Activated CD4-positive, alpha-beta T cell treated with anti-CD3 and anti-CD28 coated beads, Interleukin-2, Interleukin-6, amounts not matched to agents 100 ng/mL and 50 ng/mL, durations not matched to agents 16 hours and 8 hours (primary cell): Measurements from ENCODE around the gene ADAMTS16.

Experiments
- DNase-seq: peaks from one replicate; pipeline ENCODE4 v3.0.0-alpha.2; 2020

ADAMTS16 gene

DNA sequence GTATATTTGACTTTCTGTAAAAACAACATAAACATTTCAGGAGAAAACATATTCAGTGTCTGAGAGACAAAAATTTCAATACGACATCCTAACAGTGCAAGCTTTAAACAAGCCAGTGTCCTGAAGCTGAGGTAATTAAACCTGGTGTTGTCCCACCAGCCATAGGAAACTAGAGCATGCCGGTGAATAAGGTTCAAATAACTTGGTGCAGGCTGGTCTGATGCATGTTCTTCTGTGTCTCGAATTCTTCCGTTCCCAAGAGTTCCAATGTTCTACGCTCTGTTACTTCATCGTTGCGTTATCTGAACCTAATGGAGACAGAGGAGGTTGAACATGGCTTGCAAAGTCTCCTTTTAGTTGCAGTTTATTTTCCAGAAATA lies 48.9 kb downstream of the ADAMTS16 start:
- no peak for DNase-seq

GRCh38 chr5:5191906-5192305 lies 51.8 kb downstream of the ADAMTS16 start:
- no peak for DNase-seq

- no peak for DNase-seq
Measured at GRCh38 chr5:5192681-5193080, 52.6 kb downstream of the ADAMTS16 start.

DNA sequence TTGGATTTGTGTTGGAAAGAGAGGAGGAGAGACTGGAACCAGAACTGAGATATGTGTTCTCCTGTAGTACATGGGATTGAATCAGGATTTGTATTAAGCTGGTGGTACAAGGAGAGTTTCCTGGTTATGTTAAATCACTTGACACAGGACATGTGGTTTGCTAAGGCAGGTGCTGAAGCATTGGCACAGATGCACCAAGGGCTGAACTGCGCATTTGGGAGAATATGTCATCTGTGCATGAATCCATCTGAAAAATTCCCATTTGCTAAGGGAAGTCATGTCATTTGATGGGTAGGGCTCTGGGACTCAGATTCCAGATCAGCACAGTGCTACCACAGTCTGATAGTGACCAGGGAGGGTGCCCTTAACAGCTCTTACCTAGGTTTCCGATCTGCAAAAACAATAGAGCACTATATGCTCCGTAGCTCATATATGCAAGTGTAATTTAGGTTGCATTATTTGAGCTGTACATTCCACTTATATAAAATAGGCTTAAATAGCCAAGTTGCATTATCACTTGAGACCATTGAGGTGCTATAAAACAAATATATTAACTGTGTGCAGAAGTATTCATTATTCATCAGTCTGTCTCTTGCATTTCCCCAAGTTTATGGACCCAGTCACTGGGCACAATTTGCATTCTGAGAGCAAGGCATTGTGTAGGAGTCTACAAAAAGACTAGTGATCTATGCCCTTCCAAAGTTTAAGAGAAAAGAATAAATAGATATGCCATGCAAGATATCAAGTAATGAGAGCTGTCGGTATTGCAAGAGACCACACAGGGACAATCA lies 55.2 kb downstream of the ADAMTS16 start:
- DNase-seq = no peak

- no peak for DNase-seq
Measured at GRCh38 chr5:5198135-5198534, 58.0 kb downstream of the ADAMTS16 start.

GRCh38 chr5:5198815-5199214 lies 58.7 kb downstream of the ADAMTS16 start:
- no peak for DNase-seq

- no peak for DNase-seq
Measured at GRCh38 chr5:5199495-5199894, 59.4 kb downstream of the ADAMTS16 start.

DNA sequence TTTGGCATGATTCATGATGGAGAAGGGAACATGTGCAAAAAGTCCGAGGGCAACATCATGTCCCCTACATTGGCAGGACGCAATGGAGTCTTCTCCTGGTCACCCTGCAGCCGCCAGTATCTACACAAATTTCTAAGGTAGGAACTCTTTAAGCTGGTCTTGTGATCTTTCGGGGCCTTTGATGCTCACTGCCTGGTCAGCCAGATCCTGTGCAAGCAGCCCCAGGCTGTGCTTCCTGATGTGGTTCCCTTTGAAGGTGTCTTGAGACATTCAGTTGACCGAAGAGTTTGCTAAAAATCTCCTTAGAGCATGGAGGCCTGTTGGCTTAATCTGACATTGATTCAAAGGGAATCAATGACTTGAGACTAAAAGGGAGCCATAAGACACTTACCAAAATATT lies 60.0 kb downstream of the ADAMTS16 start:
- DNase-seq = no peak

DNA sequence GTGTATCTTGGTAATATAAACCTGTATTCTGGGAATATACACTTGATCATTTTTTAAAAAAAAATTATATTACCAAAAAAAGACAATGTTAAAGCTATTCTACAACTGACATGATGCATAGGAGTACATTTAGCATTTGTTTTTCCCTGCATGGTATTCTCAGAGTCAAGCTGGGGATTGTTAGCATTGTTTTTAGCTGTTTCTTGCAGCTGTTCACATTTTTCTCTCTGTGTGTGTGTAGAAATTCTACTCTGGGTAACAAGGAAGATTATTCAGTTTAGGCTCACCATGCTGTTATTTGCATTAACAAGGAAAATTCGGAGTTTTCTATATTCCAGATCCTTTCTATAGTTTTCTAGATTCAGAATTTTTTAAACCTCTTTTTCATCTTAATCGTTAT lies 62.2 kb downstream of the ADAMTS16 start:
- DNase-seq = no peak

DNA sequence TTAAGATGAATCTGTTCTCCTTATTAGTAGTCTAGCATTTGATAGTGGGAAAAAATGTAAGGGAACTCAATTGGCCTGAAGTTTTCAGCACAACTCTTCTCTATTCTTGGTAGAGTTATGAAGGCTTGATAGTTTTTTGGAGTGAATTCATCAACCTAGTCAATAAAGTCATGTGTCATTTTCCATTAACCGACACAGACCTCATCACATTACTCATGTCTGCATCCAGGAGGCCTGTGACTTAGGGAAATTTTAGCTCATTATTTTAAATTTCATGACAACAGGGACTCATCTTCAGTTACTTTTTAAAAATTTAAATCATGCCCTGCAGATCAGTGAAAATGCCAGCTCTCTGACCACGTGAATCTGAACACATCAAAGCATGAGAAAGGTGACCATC lies 63.3 kb downstream of the ADAMTS16 start:
- DNase-seq = no peak

DNA sequence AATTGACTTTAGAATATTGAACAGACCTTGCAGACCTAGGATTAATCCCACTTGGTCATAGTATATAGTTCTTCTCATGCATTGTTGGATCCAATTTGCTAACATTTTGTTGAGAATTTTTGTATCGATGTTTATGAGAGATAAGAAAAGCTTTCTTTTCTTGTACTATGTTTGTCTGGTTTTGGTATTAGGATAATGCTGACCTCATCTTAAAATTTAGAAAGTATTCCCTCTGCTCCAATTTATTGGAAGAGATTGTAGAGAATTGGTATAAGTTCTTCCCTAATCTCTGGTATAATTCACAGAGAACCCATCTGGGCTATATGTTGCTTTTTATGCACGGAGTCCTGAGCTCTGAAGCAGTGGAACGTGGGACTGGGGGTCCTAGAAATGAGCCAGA lies 67.7 kb downstream of the ADAMTS16 start:
- DNase-seq = no peak

DNA sequence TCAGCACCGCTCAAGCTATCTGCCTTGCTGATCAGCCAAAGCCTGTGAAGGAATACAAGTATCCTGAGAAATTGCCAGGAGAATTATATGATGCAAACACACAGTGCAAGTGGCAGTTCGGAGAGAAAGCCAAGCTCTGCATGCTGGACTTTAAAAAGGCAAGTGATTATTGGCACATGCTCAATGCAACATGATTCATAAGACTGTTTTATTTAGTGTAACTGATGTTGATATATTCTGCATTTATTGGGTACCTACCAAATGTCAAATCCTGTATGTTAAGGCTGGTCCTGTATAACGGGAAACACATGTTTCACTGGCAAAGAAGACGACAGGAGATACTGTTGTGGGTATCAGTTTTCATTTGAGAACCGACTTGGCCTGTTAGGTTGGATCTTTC lies 69.0 kb downstream of the ADAMTS16 start:
- no peak for DNase-seq

DNA sequence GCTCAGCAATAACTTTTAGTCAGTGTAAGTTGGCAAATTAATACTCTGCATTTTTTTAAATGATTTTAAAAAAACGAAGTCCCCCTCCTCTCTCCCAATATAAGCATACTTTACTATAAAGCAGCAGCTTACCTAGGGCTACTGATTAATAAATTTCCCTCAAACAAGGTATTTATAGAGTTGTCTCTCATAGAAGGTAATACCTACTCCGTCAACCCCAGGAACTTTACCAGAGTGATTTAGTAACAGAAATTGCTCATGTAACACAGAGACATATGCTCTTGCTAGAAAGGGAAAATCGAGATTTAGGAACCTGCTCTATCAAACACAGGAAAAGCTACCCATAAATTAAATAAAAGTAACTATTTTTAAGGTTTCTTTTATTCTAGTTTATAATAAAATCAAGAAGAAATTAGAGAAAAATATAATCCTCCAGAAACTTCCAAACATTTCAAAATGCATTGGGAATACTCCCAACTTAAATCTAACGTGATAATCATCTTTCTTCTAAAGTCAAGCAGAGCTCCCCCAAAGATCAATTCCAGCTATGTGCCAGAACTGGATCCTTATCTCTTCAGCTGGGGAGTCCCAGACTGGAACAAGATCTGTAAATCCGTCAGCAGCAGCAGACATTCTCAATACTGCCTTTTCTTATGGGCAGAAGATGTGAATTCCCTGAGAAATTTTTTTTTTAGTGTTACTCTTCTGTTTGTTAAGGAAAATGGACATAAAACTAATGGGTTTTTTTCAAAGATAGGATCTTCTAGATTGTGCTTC lies 69.6 kb downstream of the ADAMTS16 start:
- no peak for DNase-seq

DNA sequence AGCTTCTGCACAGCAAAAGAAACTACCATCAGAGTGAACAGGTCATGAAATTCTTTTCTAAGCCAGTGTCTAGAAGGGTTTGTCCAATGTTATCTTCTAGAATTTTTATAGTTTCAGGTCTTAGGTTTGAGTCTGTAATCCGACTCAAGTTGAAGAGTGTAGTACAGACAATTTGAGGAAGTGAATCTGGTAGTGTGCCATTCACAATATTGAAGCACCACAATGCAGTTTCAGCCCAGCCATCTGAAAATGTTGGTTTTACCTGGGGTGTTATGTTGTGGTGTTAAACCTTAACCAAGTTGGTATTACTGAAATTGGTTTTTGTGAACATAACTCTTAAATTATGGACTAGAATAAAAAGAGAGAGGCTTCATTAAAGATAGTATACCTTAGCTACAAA lies 77.2 kb downstream of the ADAMTS16 start:
- DNase-seq = no peak

GRCh38 chr5:5218396-5218795 lies 78.3 kb downstream of the ADAMTS16 start:
- no peak for DNase-seq

GRCh38 chr5:5219541-5219940 lies 79.4 kb downstream of the ADAMTS16 start:
- no peak for DNase-seq

- DNase-seq = no peak
Measured at GRCh38 chr5:5220901-5221631, 80.9 kb downstream of the ADAMTS16 start.

- no peak for DNase-seq
Measured at GRCh38 chr5:5221724-5222123, 81.6 kb downstream of the ADAMTS16 start.

- no peak for DNase-seq
Measured at GRCh38 chr5:5231576-5231975, 91.4 kb downstream of the ADAMTS16 start.

- no peak for DNase-seq
Measured at GRCh38 chr5:5234912-5235311, 94.8 kb downstream of the ADAMTS16 start.

GRCh38 chr5:5235685-5236084 lies 95.6 kb downstream of the ADAMTS16 start:
- no peak for DNase-seq

GRCh38 chr5:5239191-5239590 lies 99.1 kb downstream of the ADAMTS16 start:
- DNase-seq = no peak

DNA sequence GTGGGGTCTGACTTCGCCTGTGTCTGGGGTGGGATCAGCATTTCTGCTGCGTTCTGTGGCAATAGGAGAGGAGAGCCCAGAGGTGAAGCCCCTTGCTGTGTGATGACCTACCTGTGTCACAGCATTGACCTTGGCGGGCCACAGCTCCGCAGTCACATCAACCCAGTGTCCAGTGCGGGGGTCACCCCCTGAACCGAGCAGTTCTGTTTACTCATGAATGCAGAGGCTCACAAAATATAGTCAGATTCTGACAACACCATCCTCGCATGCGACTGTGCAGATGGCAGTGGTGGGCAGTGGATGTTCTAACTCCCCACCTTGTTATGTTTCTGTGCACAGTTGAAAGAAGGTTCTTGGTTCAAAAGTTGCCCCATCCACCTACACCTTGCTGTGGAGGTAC lies 100.1 kb downstream of the ADAMTS16 start:
- no peak for DNase-seq

DNA sequence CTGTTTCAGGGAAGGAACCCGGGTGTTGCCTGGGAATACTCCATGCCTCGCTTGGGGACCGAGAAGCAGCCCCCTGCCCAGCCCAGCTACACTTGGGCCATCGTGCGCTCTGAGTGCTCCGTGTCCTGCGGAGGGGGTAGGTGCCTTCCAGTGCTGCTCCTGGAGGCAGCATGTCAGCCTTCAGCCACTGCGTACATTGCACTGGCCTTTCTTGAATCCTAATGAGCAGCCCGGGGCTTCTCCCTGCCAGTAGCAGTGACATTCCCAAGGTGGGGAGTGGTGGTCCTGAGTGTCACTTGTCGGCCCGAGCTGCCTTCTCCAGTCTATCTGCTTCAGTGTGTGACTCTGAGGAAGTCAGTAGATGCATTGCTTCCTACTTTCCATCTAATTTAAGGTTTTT lies 101.9 kb downstream of the ADAMTS16 start:
- no peak for DNase-seq
